Stomach (tissue), 9 donors: Measurements from ENCODE around the gene HDAC3. TPM values are rescaled to one million over a fixed set of nuclear protein-coding genes. Genes with fewer than 3 reads are reported as not detected.

Experiments
- DNase-seq, 2 donors: peaks; one replicate each; pipeline versions ENCODE4 v3.0.0 to v3.0.0-alpha.2; 2013 to 2019
- H3K27ac ChIP-seq, 5 donors: fragments of 200-600 bp in 4 of 5; sonication (generic) in 4 of 5; one replicate each; pipeline ENCODE4 v1.5.1; 2013 to 2019; ENCODE audit warnings: mild to moderate bottlenecking in 1 of 5, moderate library complexity in 1 of 5
- H3K27me3 ChIP-seq, 3 donors: fragments of 200-600 bp; sonication (generic); one replicate each; pipeline ENCODE4 v1.5.1; 2017 to 2019; ENCODE audit warnings: mixed run types in 1 of 3
- H3K36me3 ChIP-seq, 4 donors: fragments of 200-600 bp; sonication (generic); 1 replicate in 3 of 4; 2 replicates in 1 of 4; pipeline ENCODE4 v1.5.1; 2016 to 2019
- H3K4me1 ChIP-seq, 4 donors: fragments of 200-600 bp; sonication (generic); one replicate each; pipeline ENCODE4 v1.5.1; 2016 to 2019
- H3K4me3 ChIP-seq, 4 donors: fragments of 200-600 bp; sonication (generic) in 3 of 4; one replicate each; pipeline ENCODE4 v1.5.1; 2016 to 2019; ENCODE audit warnings: mild to moderate bottlenecking in 1 of 4
- H3K9me3 ChIP-seq, 4 donors: fragments of 200-600 bp; sonication (generic); one replicate each; pipeline ENCODE4 v1.5.1; 2016 to 2019
- CTCF ChIP-seq, 7 experiments: fragments of 450-650 bp in 4 of 7; fragments of 200-600 bp in 3 of 7; sonication (generic) in 3 of 7; IDR thresholded peaks; one replicate each; pipeline ENCODE4 v1.5.1; 2016 to 2019; ENCODE audit warnings: antibody characterized with exemption in 7 of 7, control low read depth in 2 of 7, mild to moderate bottlenecking in 1 of 7
- EP300 ChIP-seq: sonication (generic); formaldehyde crosslinking; IDR thresholded peaks from one replicate; pipeline ENCODE4 v1.6.1; 2017; ENCODE audit warnings: antibody characterized with exemption
- POLR2A ChIP-seq, 4 donors: fragments of 450-650 bp; IDR thresholded peaks; one replicate each; pipeline ENCODE4 v1.6.1; 2016; ENCODE audit warnings: antibody characterized with exemption in 4 of 4, control low read depth in 2 of 4, mild to moderate bottlenecking in 1 of 4, moderate library complexity in 1 of 4
- POLR2AphosphoS5 ChIP-seq, 3 donors: sonication (generic); formaldehyde crosslinking; IDR thresholded peaks; one replicate each; pipeline ENCODE4 v1.6.1; 2016; ENCODE audit warnings: antibody characterized with exemption in 3 of 3
- WGBS, 5 donors: extraction: QIAGEN DNeasy Blood & Tissue Kit in 3 of 5; methylation state at CpG; one replicate each; pipeline versions ENCODE4 v1.1.5 to v1.1.7; 2013 to 2018; 5-methylcytosine and 5-hydroxymethylcytosine counted together
- intact Hi-C: fragments of 100-400 bp; cut with DNase I; formaldehyde crosslinking; loops from one replicate; pipeline ENCODE4 v1.15.1; 2023; ENCODE audit warnings: low total_unique reads
- polyA plus RNA-seq, 3 donors: library from polyadenylated mRNA; stranded (reverse); fragments of 200-250 nt; gene quantifications; one replicate each; pipeline ENCODE4 v1.2.3, GENCODE V29; 2013
- total RNA-seq, 5 donors: library from RNA; depleted of rRNA; stranded (reverse); fragments of >200 nt; gene quantifications; one replicate each; pipeline versions ENCODE4 v1.1.0 to v1.2.3, GENCODE V29; 2014 to 2016
- donor health status: healthy with polysubstance abuse.
- donor health status: Bipolar disorder and iron deficiency.
- donor health status: healthy.

Gene HDAC3
- total and polyA plus RNA-seq, 8 donors: 34.7 to 64.3 (median 45.4) TPM

GRCh38 chr5:141677415-141677814 is 40.8 kb upstream of the HDAC3 start:
- Histone ChIP-seq H3K9me3 (no peaks in the 10 kb centered on the region), H3K4me1 (peaks cover 19 to 30% (median 24%) of the 10 kb centered on the region in 4 donors), H3K36me3 (peaks cover 0 to 14% (median 5%) of the 10 kb centered on the region in 4 donors), H3K27me3 (no peaks in the 10 kb centered on the region), H3K4me3 (no peak overlapping the region), H3K27ac (no peak overlapping the region)
- no peak for TF ChIP-seq POLR2A (IDR thresholded peaks at IDR 0.05)
- TF ChIP-seq CTCF (IDR thresholded peaks at IDR 0.05): no peak
- TF ChIP-seq EP300: no peak
- no peak for TF ChIP-seq POLR2AphosphoS5 (IDR thresholded peaks at IDR 0.05)
- intact Hi-C loops: no loop called here
- DNase-seq: no peak

- intact Hi-C loops: no loop called here
- Histone ChIP-seq H3K27ac (no peak overlapping the region), H3K4me1 (peaks cover 1 to 13% (median 7%) of the 10 kb centered on the region in 4 donors), H3K27me3 (no peaks in the 10 kb centered on the region), H3K36me3 (peaks cover 0 to 30% (median 14%) of the 10 kb centered on the region in 4 donors), H3K9me3 (no peaks in the 10 kb centered on the region), H3K4me3 (no peak overlapping the region)
- WGBS, 5 donors: 71 to 78% (median 73%) methylated on average over 4 of the region's 4 CpGs
- TF ChIP-seq CTCF (IDR thresholded peaks at IDR 0.05) (no peak), EP300 (no peak), POLR2AphosphoS5 (IDR thresholded peaks at IDR 0.05) (no peak), POLR2A (IDR thresholded peaks at IDR 0.05) (no peak)
- DNase-seq: no peak
Measured at GRCh38 chr5:141675672-141676071, 39.0 kb upstream of the HDAC3 start.

- intact Hi-C loops: no loop called here
- H3K27ac ChIP-seq: no peak overlapping the region
- H3K4me3 ChIP-seq: no peak overlapping the region
- H3K4me1 ChIP-seq: peaks cover 0 to 4% (median under 1%) of the 10 kb centered on the region in 4 donors
- TF ChIP-seq EP300 (no peak), POLR2AphosphoS5 (IDR thresholded peaks at IDR 0.05) (no peak), POLR2A (IDR thresholded peaks at IDR 0.05) (no peak), CTCF (IDR thresholded peaks at IDR 0.05) (no peak)
- no peak for DNase-seq
- H3K9me3 ChIP-seq: no peaks in the 10 kb centered on the region
- H3K27me3 ChIP-seq: no peaks in the 10 kb centered on the region
- WGBS, 5 donors: 73 to 84% (median 79%) methylated on average over 5 of the region's 5 CpGs
- peaks cover 0 to 38% (median 18%) of the 10 kb centered on the region in 4 donors for H3K36me3 ChIP-seq
Measured at GRCh38 chr5:141674747-141675146, 38.1 kb upstream of the HDAC3 start.

- H3K4me1 ChIP-seq: no peaks in the 10 kb centered on the region
- intact Hi-C loops: no loop called here
- WGBS, 5 donors: 74 to 82% (median 82%) methylated on average over 13 to 19 of the region's 19 CpGs
- peak in 1 of 2 donors; percentile 51 for DNase-seq
- no peaks in the 10 kb centered on the region for H3K9me3 ChIP-seq
- peaks cover 0 to 30% (median 29%) of the 10 kb centered on the region in 4 donors for H3K36me3 ChIP-seq
- no peaks in the 10 kb centered on the region for H3K27me3 ChIP-seq
- no peak for TF ChIP-seq POLR2A (IDR thresholded peaks at IDR 0.05)
- no peak for TF ChIP-seq CTCF (IDR thresholded peaks at IDR 0.05)
- no peak for TF ChIP-seq EP300
- no peak for TF ChIP-seq POLR2AphosphoS5 (IDR thresholded peaks at IDR 0.05)
- no peak overlapping the region for H3K4me3 ChIP-seq
- no peak overlapping the region for H3K27ac ChIP-seq
Measured at GRCh38 chr5:141672841-141673813, 36.5 kb upstream of the HDAC3 start.
